ENCODE measurements around the gene ADAMTS9.
A peak's percentile ranks its signal among the peaks of the same experiment; 100 is the strongest.

The ADAMTS9 gene, protein sequence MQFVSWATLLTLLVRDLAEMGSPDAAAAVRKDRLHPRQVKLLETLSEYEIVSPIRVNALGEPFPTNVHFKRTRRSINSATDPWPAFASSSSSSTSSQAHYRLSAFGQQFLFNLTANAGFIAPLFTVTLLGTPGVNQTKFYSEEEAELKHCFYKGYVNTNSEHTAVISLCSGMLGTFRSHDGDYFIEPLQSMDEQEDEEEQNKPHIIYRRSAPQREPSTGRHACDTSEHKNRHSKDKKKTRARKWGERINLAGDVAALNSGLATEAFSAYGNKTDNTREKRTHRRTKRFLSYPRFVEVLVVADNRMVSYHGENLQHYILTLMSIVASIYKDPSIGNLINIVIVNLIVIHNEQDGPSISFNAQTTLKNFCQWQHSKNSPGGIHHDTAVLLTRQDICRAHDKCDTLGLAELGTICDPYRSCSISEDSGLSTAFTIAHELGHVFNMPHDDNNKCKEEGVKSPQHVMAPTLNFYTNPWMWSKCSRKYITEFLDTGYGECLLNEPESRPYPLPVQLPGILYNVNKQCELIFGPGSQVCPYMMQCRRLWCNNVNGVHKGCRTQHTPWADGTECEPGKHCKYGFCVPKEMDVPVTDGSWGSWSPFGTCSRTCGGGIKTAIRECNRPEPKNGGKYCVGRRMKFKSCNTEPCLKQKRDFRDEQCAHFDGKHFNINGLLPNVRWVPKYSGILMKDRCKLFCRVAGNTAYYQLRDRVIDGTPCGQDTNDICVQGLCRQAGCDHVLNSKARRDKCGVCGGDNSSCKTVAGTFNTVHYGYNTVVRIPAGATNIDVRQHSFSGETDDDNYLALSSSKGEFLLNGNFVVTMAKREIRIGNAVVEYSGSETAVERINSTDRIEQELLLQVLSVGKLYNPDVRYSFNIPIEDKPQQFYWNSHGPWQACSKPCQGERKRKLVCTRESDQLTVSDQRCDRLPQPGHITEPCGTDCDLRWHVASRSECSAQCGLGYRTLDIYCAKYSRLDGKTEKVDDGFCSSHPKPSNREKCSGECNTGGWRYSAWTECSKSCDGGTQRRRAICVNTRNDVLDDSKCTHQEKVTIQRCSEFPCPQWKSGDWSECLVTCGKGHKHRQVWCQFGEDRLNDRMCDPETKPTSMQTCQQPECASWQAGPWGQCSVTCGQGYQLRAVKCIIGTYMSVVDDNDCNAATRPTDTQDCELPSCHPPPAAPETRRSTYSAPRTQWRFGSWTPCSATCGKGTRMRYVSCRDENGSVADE (N-terminal part only)

DNA sequence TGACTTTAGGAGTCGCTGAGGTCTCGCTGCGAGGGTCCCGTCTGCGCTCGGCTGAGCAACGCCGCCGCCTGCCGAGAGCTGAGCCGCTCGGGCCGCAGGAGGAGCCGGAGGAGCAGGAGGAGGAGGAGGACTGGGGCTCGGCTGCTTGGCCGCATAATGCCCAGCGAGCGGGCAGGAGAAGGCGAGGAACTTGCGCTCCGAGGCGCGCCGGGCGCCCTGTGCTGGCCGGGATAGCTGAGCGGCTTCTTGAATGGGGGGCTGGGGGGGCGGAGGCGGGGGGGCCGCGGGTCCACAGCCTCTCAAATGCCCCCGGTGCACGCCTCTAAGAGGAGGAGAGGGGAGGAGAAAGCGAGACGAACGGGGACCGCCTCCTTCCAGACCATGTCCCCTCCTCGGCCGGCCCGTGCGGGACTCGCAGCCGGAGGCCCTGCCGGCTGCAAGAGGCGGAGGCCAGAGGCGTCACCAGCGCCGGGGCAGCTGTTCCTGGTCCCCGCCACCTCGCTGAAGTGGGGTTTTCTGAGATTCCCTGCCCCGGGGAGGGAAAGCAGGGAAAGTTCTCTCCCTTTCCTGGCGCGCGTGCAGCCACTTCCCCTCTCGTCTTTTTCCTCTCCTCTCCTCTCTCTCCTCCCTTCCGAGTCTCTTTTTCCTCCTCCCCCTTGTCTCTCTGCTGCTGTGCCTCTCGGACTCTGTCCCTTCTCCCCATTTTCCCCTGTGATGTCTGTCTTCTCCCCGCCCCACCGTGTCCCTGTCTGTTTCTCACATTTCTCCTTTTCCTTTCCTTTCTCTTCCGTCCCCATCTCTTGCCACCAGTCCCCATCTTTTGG, at the start of gene ADAMTS9:
ADAMTS9 (minus strand) TSS at position 220 of the 824 bp plus-strand sequence. CDS start 343 bp downstream, outside the sequence.
- Histone ChIP-seq H3K36me3 (ENCODE audit: control insufficient read depth in 5 of 5, insufficient read depth in 5 of 5, low read length in 5 of 5) (peaks cover 0 to 2% (median 0%) of the 10 kb centered on the region in 5 donors), H3K4me3 (ENCODE audit: low read depth in 1 of 5, low read length in 5 of 5) (peak within 1 kb of the TSS; percentile 93 to 98 (median 96)), H3K27ac (ENCODE audit: low read depth, low read length) (peak within 1 kb of the TSS; percentile 97), H3K4me1 (ENCODE audit: control insufficient read depth in 5 of 5, insufficient read depth in 5 of 5, low read length in 5 of 5) (peaks cover 2 to 52% (median 37%) of the 10 kb centered on the region in 5 donors), H3K27me3 (ENCODE audit: control insufficient read depth in 5 of 5, insufficient read depth in 4 of 5, low read length in 5 of 5) (no peaks in the 10 kb centered on the region), H3K9ac (ENCODE audit: low read length in 5 of 5) (peak within 1 kb of the TSS; percentile 83 to 94 (median 88)), H3K9me3 (ENCODE audit: control insufficient read depth in 5 of 5, low read length in 5 of 5) (no peaks in the 10 kb centered on the region)

DNA sequence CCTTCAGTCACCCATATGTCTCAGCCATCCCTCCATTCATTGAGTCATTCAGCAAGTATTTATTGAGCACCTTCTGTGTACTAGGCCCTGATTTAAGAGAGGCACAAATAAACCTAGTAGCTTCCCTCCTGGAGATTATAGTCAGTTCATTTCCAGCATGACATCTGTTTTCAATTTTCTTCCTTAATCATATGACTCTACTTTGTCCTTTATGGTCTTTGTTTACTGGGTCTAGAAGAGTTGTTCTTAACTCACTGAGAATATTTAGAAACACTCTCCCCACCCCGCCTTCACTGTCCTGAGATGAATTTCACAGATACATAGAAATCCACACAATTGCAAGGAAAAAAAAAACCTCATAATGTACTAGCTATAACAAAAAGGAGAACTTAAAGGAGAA, 44.8 kb upstream of the ADAMTS9 start:
- Histone ChIP-seq H3K9me3 (ENCODE audit: control insufficient read depth in 5 of 5, low read length in 5 of 5) (peaks cover 0 to 3% (median 0%) of the 10 kb centered on the region in 5 donors), H3K4me1 (ENCODE audit: control insufficient read depth in 5 of 5, insufficient read depth in 5 of 5, low read length in 5 of 5) (peaks cover 0 to 15% (median 0%) of the 10 kb centered on the region in 5 donors), H3K9ac (ENCODE audit: low read length in 5 of 5) (no peak overlapping the region), H3K27ac (ENCODE audit: low read depth, low read length) (no peak overlapping the region), H3K36me3 (ENCODE audit: control insufficient read depth in 5 of 5, insufficient read depth in 5 of 5, low read length in 5 of 5) (no peaks in the 10 kb centered on the region), H3K4me3 (ENCODE audit: low read depth in 1 of 5, low read length in 5 of 5) (no peak overlapping the region), H3K27me3 (ENCODE audit: control insufficient read depth in 5 of 5, insufficient read depth in 4 of 5, low read length in 5 of 5) (no peaks in the 10 kb centered on the region)

DNA sequence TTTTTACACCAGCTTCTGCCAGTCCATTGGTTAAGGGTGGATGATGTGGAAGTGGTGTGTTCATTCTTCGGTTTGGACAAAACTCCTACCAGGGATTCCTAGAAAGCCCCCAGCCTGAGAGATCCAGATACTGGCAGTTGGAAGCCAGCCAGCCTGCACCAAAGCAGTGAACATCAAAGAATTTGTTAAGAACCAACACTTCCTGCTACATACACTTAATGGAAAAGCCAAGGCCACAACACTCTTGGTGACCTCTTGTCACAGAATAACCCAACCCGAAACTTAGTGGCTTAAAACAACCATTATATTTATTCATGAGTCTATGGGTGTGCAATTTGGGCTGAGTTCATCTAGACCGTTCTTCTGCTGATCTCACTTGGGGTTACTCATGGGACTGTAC, 42.9 kb upstream of the ADAMTS9 start:
- Histone ChIP-seq H3K9me3 (ENCODE audit: control insufficient read depth in 5 of 5, low read length in 5 of 5) (peaks cover 0 to 3% (median 0%) of the 10 kb centered on the region in 5 donors), H3K27ac (ENCODE audit: low read depth, low read length) (no peak overlapping the region), H3K4me1 (ENCODE audit: control insufficient read depth in 5 of 5, insufficient read depth in 5 of 5, low read length in 5 of 5) (peaks cover 0 to 15% (median 0%) of the 10 kb centered on the region in 5 donors), H3K9ac (ENCODE audit: low read length in 5 of 5) (no peak overlapping the region), H3K27me3 (ENCODE audit: control insufficient read depth in 5 of 5, insufficient read depth in 4 of 5, low read length in 5 of 5) (no peaks in the 10 kb centered on the region), H3K4me3 (ENCODE audit: low read depth in 1 of 5, low read length in 5 of 5) (no peak overlapping the region), H3K36me3 (ENCODE audit: control insufficient read depth in 5 of 5, insufficient read depth in 5 of 5, low read length in 5 of 5) (no peaks in the 10 kb centered on the region)

DNA sequence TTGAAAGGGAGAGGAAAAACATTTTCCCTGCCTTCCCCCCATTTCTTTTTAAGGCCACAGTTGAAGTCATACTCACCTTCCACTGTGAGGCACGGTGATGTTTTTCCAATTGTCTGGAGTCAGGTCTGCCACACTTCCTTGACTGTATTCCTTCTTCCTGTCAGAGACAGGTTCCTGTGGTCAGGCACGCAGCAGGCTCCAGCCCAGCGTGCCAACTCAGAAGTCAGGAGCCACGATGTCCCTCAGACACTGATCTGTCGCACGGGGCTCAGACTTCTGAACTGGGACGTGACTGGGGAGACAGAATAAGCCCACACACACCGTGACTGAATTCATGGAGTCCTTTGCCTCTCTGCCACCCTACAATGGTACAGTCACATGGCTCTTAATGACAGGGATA, 41.2 kb upstream of the ADAMTS9 start:
- H3K9me3 ChIP-seq (ENCODE audit: control insufficient read depth in 5 of 5, low read length in 5 of 5): peaks cover 0 to 3% (median 0%) of the 10 kb centered on the region in 5 donors
- no peak overlapping the region for H3K4me3 ChIP-seq (ENCODE audit: low read depth in 1 of 5, low read length in 5 of 5)
- H3K36me3 ChIP-seq (ENCODE audit: control insufficient read depth in 5 of 5, insufficient read depth in 5 of 5, low read length in 5 of 5): no peaks in the 10 kb centered on the region
- peak overlapping the region in 1 of 5 donors; percentile 24 for H3K9ac ChIP-seq (ENCODE audit: low read length in 5 of 5)
- H3K4me1 ChIP-seq (ENCODE audit: control insufficient read depth in 5 of 5, insufficient read depth in 5 of 5, low read length in 5 of 5): peaks cover 0 to 15% (median 8%) of the 10 kb centered on the region in 5 donors
- peak overlapping the region; percentile 34 for H3K27ac ChIP-seq (ENCODE audit: low read depth, low read length)
- no peaks in the 10 kb centered on the region for H3K27me3 ChIP-seq (ENCODE audit: control insufficient read depth in 5 of 5, insufficient read depth in 4 of 5, low read length in 5 of 5)

DNA sequence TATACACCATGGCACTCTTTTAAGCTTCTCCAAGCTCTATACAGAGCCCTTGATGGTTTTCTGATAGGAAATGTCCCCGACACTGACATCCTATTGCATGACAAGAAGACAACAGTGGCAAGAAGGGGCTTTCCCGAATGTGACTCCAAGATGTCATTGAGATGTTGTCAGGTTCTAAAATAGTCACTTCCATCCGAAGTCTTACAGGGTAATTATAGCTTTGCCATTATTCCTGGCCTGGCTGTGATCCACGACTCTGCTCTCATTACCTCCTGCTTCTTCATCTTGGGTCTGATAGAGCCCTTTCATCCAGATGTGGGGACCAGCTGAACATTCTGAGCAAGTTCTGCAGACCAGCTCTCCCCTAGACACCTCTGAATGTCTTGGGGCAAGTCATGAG, 40.6 kb upstream of the ADAMTS9 start:
- Histone ChIP-seq H3K9me3 (ENCODE audit: control insufficient read depth in 5 of 5, low read length in 5 of 5) (peaks cover 0 to 3% (median 0%) of the 10 kb centered on the region in 5 donors), H3K36me3 (ENCODE audit: control insufficient read depth in 5 of 5, insufficient read depth in 5 of 5, low read length in 5 of 5) (no peaks in the 10 kb centered on the region), H3K9ac (ENCODE audit: low read length in 5 of 5) (no peak overlapping the region), H3K27me3 (ENCODE audit: control insufficient read depth in 5 of 5, insufficient read depth in 4 of 5, low read length in 5 of 5) (no peaks in the 10 kb centered on the region), H3K27ac (ENCODE audit: low read depth, low read length) (peak overlapping the region; percentile 34), H3K4me3 (ENCODE audit: low read depth in 1 of 5, low read length in 5 of 5) (no peak overlapping the region), H3K4me1 (ENCODE audit: control insufficient read depth in 5 of 5, insufficient read depth in 5 of 5, low read length in 5 of 5) (peaks cover 0 to 15% (median 8%) of the 10 kb centered on the region in 5 donors)

DNA sequence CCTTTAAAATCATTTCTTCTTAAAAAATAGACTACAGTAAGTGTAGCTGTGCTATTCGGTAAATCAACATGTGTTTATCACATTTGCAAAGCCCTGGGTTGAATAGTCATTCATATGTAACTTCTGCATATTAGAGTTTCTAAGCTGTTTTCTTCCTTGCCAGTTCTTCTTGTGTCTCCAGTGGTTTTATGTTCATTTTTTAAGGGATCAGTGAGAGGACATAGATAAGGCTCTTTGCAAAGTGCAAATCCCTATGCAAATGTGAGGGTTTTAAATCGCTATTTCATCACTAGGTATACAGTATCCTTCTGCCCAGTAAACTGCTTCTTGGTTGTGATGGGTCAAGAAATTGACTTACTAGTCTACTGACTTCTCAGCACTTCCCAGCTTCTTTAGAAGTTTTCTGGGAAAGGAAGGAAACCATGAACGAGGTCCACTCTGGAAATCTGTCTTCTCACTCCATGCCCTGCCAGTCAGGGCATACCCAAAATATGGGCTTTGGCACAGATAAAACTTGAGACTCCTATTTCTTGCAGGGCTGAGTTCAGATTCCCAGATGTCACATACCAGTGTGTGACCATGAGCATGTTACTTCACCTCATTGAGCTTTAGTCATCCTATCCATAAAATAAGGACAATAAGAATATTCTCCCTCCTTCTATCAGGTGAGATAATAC, 38.8 kb upstream of the ADAMTS9 start:
- Histone ChIP-seq H3K27me3 (ENCODE audit: control insufficient read depth in 5 of 5, insufficient read depth in 4 of 5, low read length in 5 of 5) (no peaks in the 10 kb centered on the region), H3K9ac (ENCODE audit: low read length in 5 of 5) (no peak overlapping the region), H3K4me1 (ENCODE audit: control insufficient read depth in 5 of 5, insufficient read depth in 5 of 5, low read length in 5 of 5) (peaks cover 0 to 15% (median 8%) of the 10 kb centered on the region in 5 donors), H3K27ac (ENCODE audit: low read depth, low read length) (no peak overlapping the region), H3K36me3 (ENCODE audit: control insufficient read depth in 5 of 5, insufficient read depth in 5 of 5, low read length in 5 of 5) (no peaks in the 10 kb centered on the region), H3K4me3 (ENCODE audit: low read depth in 1 of 5, low read length in 5 of 5) (no peak overlapping the region), H3K9me3 (ENCODE audit: control insufficient read depth in 5 of 5, low read length in 5 of 5) (peaks cover 0 to 3% (median 0%) of the 10 kb centered on the region in 5 donors)

DNA sequence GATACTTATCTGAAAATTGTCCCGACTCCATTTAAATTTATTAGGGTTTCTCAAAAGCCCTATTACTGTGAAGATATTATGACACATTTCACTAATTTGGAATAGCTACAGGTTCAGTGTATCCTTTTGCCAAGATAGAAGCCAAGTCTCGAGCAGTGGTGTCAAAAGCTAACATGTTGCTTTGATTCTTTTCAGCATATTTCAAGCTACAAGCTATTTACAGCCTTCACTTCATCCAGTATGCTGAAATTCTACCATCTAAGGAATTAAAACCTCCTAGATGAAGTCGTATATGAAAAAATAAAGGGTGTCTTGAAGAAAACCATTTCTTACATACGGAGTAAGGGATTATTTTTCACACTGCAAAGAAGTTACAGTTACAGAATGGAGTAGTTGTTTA, 31.2 kb upstream of the ADAMTS9 start:
- H3K4me1 ChIP-seq (ENCODE audit: control insufficient read depth in 5 of 5, insufficient read depth in 5 of 5, low read length in 5 of 5): peaks cover 2 to 22% (median 10%) of the 10 kb centered on the region in 5 donors
- no peaks in the 10 kb centered on the region for H3K36me3 ChIP-seq (ENCODE audit: control insufficient read depth in 5 of 5, insufficient read depth in 5 of 5, low read length in 5 of 5)
- H3K27ac ChIP-seq (ENCODE audit: low read depth, low read length): no peak overlapping the region
- H3K9me3 ChIP-seq (ENCODE audit: control insufficient read depth in 5 of 5, low read length in 5 of 5): no peaks in the 10 kb centered on the region
- H3K4me3 ChIP-seq (ENCODE audit: low read depth in 1 of 5, low read length in 5 of 5): no peak overlapping the region
- H3K9ac ChIP-seq (ENCODE audit: low read length in 5 of 5): no peak overlapping the region
- H3K27me3 ChIP-seq (ENCODE audit: control insufficient read depth in 5 of 5, insufficient read depth in 4 of 5, low read length in 5 of 5): no peaks in the 10 kb centered on the region

DNA sequence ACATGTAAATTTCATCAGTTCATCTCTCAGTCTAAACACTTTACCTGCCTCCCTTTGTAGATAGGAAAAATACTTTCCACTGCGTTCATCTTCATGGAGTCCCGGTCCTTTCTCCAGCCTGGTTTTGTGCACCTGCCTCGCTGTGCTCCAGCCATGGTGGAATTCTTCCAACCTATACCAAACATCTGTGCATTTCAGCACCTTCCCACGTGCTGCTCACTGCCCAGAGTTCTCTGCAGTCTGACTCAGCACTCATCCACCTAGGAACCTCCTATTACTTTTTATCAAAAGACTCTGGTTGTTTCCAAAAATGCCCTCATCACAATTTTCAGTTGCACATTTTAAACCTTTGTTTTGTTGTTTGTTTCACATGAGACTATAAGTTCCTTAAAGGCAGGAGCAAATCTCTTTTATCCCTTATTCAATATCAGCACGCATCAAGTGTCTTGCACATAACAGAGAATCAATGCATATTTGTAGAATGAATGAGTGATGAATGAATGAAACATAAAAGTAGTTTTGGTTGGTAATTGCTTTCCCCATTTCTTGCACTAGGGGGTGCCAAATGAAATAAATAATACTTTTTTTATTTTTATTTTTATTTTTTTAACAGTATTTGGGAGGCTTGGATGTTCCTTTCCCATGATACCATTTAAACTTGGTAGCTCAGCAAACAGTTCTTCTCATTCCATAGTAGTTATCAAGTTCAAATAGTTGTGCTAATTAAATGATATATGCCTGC, 30.2 kb upstream of the ADAMTS9 start:
- Histone ChIP-seq H3K9me3 (ENCODE audit: control insufficient read depth in 5 of 5, low read length in 5 of 5) (no peaks in the 10 kb centered on the region), H3K4me3 (ENCODE audit: low read depth in 1 of 5, low read length in 5 of 5) (no peak overlapping the region), H3K27ac (ENCODE audit: low read depth, low read length) (no peak overlapping the region), H3K9ac (ENCODE audit: low read length in 5 of 5) (no peak overlapping the region), H3K27me3 (ENCODE audit: control insufficient read depth in 5 of 5, insufficient read depth in 4 of 5, low read length in 5 of 5) (no peaks in the 10 kb centered on the region), H3K4me1 (ENCODE audit: control insufficient read depth in 5 of 5, insufficient read depth in 5 of 5, low read length in 5 of 5) (peaks cover 2 to 25% (median 10%) of the 10 kb centered on the region in 5 donors), H3K36me3 (ENCODE audit: control insufficient read depth in 5 of 5, insufficient read depth in 5 of 5, low read length in 5 of 5) (no peaks in the 10 kb centered on the region)
